T-helper 2 cell treated with Interferon-gamma antibody and Interleukin-4, amounts not matched to agents 100 ng/mL and 5 ng/mL, for 36 hours (primary cell): ENCODE measurements around the gene PPP3CA. TPM values are rescaled to one million over a fixed set of nuclear protein-coding genes. Genes with fewer than 3 reads are reported as not detected.
"Not testable (repeated sequence)": the region's sequence is repeated elsewhere in the genome, so short reads cannot be mapped to it uniquely, and the experiment has no call there.

Experiments
- intact Hi-C: fragments of 100-400 bp; cut with micrococcal nuclease; formaldehyde crosslinking; loops from one replicate; pipeline ENCODE4 v1.15.1; 2023
- total RNA-seq: library from RNA; stranded (reverse); gene quantifications from 2 replicates; pipeline ENCODE4 v1.2.3, GENCODE V29; 2022

PPP3CA gene
- total RNA-seq, 1 donor from 2014 or later = 19.9 TPM

DNA sequence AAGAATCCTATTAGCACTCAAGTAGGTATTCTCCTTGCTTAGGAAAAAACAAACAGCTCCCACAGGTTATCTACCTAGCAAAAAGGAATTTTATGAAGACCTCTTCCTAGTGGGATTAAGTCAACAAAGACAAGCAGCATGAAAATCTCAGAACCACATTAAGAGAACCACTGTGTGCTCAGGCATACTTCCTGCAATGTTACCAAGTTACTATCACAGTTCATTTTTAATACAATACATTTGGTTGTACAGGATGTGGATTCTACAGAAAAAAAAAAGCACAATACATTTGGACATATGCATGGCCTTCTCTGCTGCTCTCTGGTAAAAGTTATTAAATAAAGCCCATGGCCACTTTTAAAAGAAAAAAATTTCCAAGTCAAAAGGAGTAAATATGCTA, 193.7 kb downstream of the PPP3CA start:
- intact Hi-C loops = no loop called here

DNA sequence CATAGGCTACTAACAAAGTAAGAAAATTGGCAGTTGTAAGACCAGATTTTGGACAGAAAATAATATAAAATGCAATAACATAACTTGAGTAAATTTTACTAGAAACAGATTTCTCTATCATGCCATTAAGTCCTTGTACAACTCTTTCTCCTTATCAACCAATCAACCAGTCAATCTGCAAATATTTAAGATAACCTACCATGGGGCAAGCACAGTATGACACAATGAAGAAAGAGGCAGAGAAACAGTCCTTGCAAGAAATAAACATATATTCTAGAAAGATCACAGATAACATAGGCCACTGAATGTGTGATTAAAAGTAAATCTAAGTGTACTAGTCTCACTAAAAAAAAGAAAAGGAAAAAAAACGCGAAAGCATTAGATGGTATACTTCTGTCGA, 194.8 kb downstream of the PPP3CA start:
- intact Hi-C loops = no loop called here

DNA sequence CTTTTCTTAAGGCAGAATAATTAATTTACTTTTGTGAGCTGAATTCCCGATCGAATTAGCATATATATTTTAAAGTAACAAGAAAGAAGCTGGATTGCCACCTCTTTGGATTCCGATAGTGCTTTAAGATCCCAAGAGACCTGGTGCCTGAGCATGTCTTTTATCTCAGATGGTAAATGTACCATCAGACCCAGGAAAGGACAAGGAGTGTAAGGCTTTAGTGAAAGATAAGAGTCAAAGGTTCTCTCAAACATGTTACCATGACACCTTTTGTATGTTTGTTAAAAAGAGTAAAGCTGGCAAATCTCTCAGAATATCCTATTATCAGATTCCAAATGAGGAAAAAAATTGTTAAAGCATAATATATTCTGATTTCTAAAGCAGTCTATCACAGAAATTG, 198.8 kb downstream of the PPP3CA start:
- intact Hi-C loops = no loop called here

- intact Hi-C loops = no loop called here
Observed at GRCh38 chr4:101147283-101147682, 200.0 kb downstream of the PPP3CA start.

- intact Hi-C loops = no loop called here
Observed at GRCh38 chr4:101145021-101145420, 202.3 kb downstream of the PPP3CA start.

GRCh38 chr4:101142259-101142658, 205.1 kb downstream of the PPP3CA start:
- intact Hi-C loops = no loop called here

- intact Hi-C loops = no loop called here
Observed at GRCh38 chr4:101141855-101142254, 205.5 kb downstream of the PPP3CA start.

DNA sequence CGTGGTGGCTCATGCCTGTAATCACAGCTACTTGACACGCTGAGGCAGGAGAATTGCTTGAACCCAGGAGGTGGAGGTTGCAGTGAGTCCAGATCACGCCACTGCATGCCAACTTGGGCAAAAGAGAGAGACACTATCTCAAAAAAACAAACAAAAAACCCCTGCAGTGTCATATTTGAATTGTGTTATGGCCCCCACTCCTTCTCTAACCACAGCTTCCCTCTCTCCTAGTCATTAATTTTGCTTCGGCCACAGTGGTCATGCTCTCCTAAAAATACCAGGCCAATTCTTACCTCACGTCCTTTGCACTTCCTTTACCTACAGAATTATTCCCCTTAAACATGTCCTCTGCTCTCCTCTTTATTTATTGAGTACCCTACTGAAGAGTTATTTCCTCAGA, 206.1 kb downstream of the PPP3CA start:
- intact Hi-C loops = no loop called here

GRCh38 chr4:101140228-101140627, 207.1 kb downstream of the PPP3CA start:
- intact Hi-C loops = no loop called here

DNA sequence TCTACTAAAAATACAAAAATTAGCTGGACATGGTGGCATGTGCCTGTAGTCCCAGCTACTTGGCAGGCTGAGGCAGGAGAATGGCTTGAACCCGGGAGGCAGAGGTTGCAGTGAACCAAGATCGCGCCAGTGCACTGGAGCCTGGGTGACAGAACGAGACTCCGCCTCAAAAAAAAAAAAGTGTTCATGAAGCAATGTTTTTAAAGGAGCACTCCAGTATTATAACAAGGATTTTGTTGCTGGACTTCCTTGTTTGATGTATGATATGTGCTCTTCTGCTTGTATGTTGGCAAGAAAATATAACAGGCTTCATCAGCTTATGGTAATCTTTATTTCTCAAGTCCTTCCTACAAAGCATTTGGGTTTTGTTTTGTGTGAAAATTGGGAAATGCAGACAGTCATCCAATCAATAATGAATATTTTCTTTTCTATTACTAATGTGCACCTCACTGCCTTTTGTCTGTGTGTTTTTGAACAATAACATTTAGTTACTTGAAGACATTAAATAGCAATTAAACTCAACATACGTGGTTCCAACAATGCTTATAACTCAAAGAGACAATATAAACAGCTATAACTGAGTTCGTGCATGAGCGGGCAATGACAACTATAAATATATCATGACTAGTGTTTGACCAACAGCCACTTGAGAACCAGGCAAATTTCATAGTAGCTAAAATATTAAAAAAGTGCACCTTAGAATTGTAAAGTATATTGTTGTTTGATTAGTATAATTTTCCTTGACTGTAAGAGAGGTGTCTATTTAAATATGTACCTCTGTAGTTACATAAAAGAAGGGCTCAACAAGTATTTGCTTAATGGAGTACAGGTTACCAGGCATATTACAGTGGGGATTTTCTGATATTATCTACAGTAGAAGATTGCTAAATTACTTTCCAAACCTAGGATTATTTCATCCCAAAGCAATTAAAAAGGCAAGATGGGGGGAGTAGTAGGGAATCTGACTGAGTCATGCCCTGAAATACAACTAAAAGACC, 210.7 kb downstream of the PPP3CA start:
- intact Hi-C loops = no loop called here

- intact Hi-C loops = no loop called here
Observed at GRCh38 chr4:101135371-101136010, 211.8 kb downstream of the PPP3CA start.

DNA sequence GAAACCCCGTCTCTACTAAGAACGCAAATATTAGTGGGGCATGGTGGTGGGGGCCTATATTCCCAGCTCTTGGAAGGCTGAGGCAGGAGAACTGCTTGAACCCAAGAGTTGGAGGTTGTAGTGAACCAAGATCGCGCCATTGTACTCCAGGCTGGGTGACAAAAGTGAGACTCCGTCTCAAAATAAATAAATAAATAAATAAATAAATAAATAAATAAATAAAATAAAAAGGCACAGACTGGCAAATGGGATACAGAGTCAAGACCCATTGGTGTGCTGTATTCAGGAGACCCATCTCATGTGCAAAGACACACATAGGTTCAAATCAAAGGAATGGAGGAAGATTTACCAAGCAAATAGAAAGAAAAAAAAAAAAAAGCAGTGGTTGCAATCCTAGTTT, 216.3 kb downstream of the PPP3CA start:
- intact Hi-C loops = not testable (repeated sequence)

DNA sequence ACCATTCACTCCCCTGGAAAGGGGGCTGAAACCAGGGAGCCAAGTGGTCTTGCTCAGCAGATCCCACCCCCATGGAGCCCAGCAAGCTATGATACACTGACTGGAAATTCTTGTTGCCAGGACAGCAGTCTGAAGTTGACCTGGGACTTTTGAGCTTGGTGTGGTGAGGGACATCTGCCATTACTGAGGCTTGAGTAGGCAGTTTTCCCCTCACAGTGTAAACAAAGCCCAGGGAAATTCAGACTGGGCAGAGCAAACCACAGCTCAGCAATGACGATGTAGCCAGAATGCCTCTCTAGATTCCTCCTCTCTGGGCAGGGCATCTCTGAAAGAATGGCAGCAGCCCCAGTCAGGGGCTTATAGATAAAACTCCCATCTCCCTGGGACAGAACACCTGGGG, 218.4 kb downstream of the PPP3CA start:
- intact Hi-C loops = not testable (repeated sequence)

GRCh38 chr4:101128473-101128872, 218.9 kb downstream of the PPP3CA start:
- intact Hi-C loops = no loop called here

- intact Hi-C loops = no loop called here
Observed at GRCh38 chr4:101127176-101127790, 220.0 kb downstream of the PPP3CA start.

- intact Hi-C loops = no loop called here
Observed at GRCh38 chr4:101126059-101126458, 221.3 kb downstream of the PPP3CA start.

GRCh38 chr4:101125045-101125942, 222.0 kb downstream of the PPP3CA start:
- intact Hi-C loops = no loop called here

GRCh38 chr4:101123231-101123630, 224.1 kb downstream of the PPP3CA start:
- intact Hi-C loops = no loop called here

DNA sequence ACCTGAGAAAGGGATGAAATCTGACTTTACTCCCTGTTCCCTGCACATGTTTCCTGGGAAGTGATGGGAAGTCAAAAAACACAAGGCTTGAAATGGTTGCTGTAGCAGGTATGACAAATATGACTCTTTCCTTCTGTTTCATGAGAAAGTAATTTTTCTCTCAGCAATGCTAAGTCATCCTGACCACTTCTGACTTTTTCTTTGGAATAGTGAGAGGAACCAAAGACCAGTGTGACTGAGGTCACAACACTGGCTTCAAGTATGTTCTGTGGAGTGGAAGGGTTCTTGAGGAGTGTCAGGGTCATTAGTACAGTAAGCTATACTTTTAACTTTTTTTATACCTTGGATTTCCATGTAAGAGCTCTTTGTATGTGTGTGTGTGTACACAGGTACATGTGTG, 225.3 kb downstream of the PPP3CA start:
- intact Hi-C loops = no loop called here

DNA sequence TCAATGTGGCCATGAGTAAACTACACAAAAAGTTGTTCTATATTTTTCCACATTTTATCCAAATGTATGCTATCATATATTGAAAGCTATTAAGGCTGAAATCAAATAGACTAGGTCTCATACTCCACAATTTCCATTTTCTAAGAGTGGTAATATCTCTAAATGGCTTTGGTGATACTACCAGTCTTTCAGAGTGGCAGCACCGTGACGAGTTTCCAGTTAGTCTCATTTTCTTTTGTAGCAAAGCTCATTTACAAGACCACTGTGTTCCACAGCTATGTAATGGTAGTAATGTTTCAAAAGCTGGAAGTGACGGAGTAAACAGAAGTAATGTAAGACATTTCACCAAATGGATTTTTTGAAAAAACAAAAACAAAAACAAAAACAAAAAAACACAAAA, 228.2 kb downstream of the PPP3CA start:
- intact Hi-C loops = no loop called here

- intact Hi-C loops = no loop called here
Observed at GRCh38 chr4:101118617-101119016, 228.7 kb downstream of the PPP3CA start.
